ENCODE measurements around the gene KRTAP5-4.
"Not testable (repeated sequence)": the region's sequence is repeated elsewhere in the genome, so short reads cannot be mapped to it uniquely, and the experiment has no call there.

- TF ChIP-seq TAF1 (IDR thresholded peaks at IDR 0.05; ENCODE audit: low read depth, low read length); POLR2A (IDR thresholded peaks at IDR 0.05; ENCODE audit: low read depth, low read length); PAX5 (IDR thresholded peaks at IDR 0.05; ENCODE audit: insufficient read depth, low read length, severe bottlenecking); POLR2AphosphoS5 (IDR thresholded peaks at IDR 0.05; ENCODE audit: low read depth, low read length): not testable (repeated sequence)
These were observed 25.3 kb downstream of the KRTAP5-4 start for GRCh38 chr11:1596576-1597121.
